Fibroblast of the aortic adventitia (primary cell): ENCODE measurements around the gene IL17A. TPM values are rescaled to one million over a fixed set of nuclear protein-coding genes. Genes with fewer than 3 reads are reported as not detected.

Experiments used
- DNase-seq: peaks from one replicate; pipeline ENCODE4 v3.0.0-alpha.2; 2010; ENCODE audit warnings: low read depth
- H3K4me3 ChIP-seq: 2 replicates; pipeline ENCODE4 v1.5.1; 2011; ENCODE audit warnings: low read depth, mild to moderate bottlenecking, control low read depth, low read length, moderate library complexity
- CTCF ChIP-seq: IDR thresholded peaks from 2 replicates; pipeline ENCODE4 v1.5.1; 2011; ENCODE audit warnings: mild to moderate bottlenecking, low read length, control low read depth, inconsistent platforms; ENCODE audit not compliant: insufficient read depth
- total RNA-seq: library from RNA; depleted of rRNA; stranded (reverse); fragments of >200 nt; gene quantifications from 2 replicates; pipeline ENCODE4 v1.2.3, GENCODE V29; 2012; ENCODE audit warnings: low replicate concordance

IL17A gene
- total RNA-seq = not detected in 2 replicates

GRCh38 chr6:52186075-52186474 lies at the start of gene IL17A:
Gene IL17A (plus strand): TSS chr6:52186375. CDS start chr6:52186432, 57 bp downstream.
- TF ChIP-seq CTCF = no peak
- DNase-seq = no peak
- no peak within 1 kb of the TSS for H3K4me3 ChIP-seq

GRCh38 chr6:52136934-52137467 lies 49.2 kb upstream of the IL17A start:
- TF ChIP-seq CTCF = no peak
- DNase-seq = no peak

GRCh38 chr6:52138284-52138683 lies 47.9 kb upstream of the IL17A start:
- DNase-seq = no peak
- H3K4me3 ChIP-seq = no peak overlapping the region
- no peak for TF ChIP-seq CTCF

More at GRCh38 chr6:52136934-52137467, 49.2 kb upstream of the IL17A start:
- no peak overlapping the region for H3K4me3 ChIP-seq

- DNase-seq = no peak
- no peak overlapping the region for H3K4me3 ChIP-seq
- no peak for TF ChIP-seq CTCF
These were observed 46.0 kb upstream of the IL17A start for GRCh38 chr6:52139985-52140680.

GRCh38 chr6:52141596-52141995 lies 44.6 kb upstream of the IL17A start:
- no peak for DNase-seq

GRCh38 chr6:52142556-52142955 lies 43.6 kb upstream of the IL17A start:
- TF ChIP-seq CTCF = no peak
- no peak for DNase-seq
- H3K4me3 ChIP-seq = no peak overlapping the region

More at GRCh38 chr6:52141596-52141995, 44.6 kb upstream of the IL17A start:
- no peak for TF ChIP-seq CTCF
- H3K4me3 ChIP-seq = no peak overlapping the region
